H1 (cell line): ENCODE data around the gene BRAP. TPM values are rescaled to one million over a fixed set of nuclear protein-coding genes. Genes with fewer than 3 reads are reported as not detected.

Experiments used
- CTCF ChIA-PET: fragments of 300-600 bp; sonication (Branson Sonifier 250); formaldehyde crosslinking; loops from one replicate; lab custom pipeline; 2021; ENCODE audit not compliant: partially characterized antibody; lab: Charles Lee
- POLR2A ChIA-PET: fragments of 300-600 bp; sonication (Branson Sonifier 250); formaldehyde crosslinking; loops from one replicate; lab custom pipeline; 2021; ENCODE audit warnings: inconsistent platforms; ENCODE audit not compliant: partially characterized antibody; lab: Charles Lee
- DNase-seq, 2 experiments: peaks; one replicate each; pipeline versions ENCODE4 v3.0.0 to v3.0.0-alpha.2; 2010 to 2022; ENCODE audit warnings: low spot score in 2 of 2, low read depth in 1 of 2, mixed read lengths in 1 of 2
- FAIRE-seq: peaks from 2 replicates; lab custom pipeline; 2011; peaks lifted over from hg19 to GRCh38; lab: Jason Lieb, UNC
- H2AFZ ChIP-seq: 2 replicates; pipeline ENCODE4 v1.8.1; 2012; ENCODE audit warnings: low read length, inconsistent platforms
- H2AK5ac ChIP-seq: 2 replicates; pipeline ENCODE4 v1.6.1; 2013; ENCODE audit warnings: low read depth, low read length
- H2BK120ac ChIP-seq: replicated peaks from 2 replicates; pipeline ENCODE3; 2013; ENCODE audit warnings: low read depth, low read length, inconsistent platforms
- H2BK12ac ChIP-seq: 2 replicates; pipeline ENCODE4 v1.6.1; 2013; ENCODE audit warnings: low read depth, low read length
- H2BK15ac ChIP-seq: 2 replicates; pipeline ENCODE4 v1.6.1; 2013; ENCODE audit warnings: low read length
- H2BK20ac ChIP-seq: 2 replicates; pipeline ENCODE4 v1.6.1; 2013; ENCODE audit warnings: low read length
- H2BK5ac ChIP-seq: 2 replicates; pipeline ENCODE4 v1.6.1; 2013; ENCODE audit warnings: low read depth, low read length
- H3K14ac ChIP-seq: 2 replicates; pipeline ENCODE4 v1.6.1; 2013; ENCODE audit warnings: inconsistent platforms; ENCODE audit not compliant: insufficient read length
- H3K18ac ChIP-seq: 2 replicates; pipeline ENCODE4 v1.6.1; 2013; ENCODE audit warnings: low read length; ENCODE audit errors: extremely low read depth
- H3K23ac ChIP-seq: 2 replicates; pipeline ENCODE4 v1.6.1; 2013; ENCODE audit warnings: inconsistent platforms; ENCODE audit not compliant: insufficient read length
- H3K23me2 ChIP-seq: 2 replicates; pipeline ENCODE4 v1.6.1; 2013; ENCODE audit warnings: low read depth, low read length
- H3K27ac ChIP-seq: 2 replicates; pipeline ENCODE4 v1.6.1; 2011; ENCODE audit warnings: low read depth, low read length, inconsistent platforms
- H3K27me3 ChIP-seq, 4 experiments: replicated peaks in 1 of 4; 1 replicate in 1 of 4; 2 replicates in 3 of 4; pipeline versions ENCODE4 v1.6.1 to v1.8.1; 2011 to 2013; ENCODE audit warnings: low read length in 3 of 4, mild to moderate bottlenecking in 3 of 4, inconsistent platforms in 2 of 4, mixed read lengths in 2 of 4, moderate library complexity in 1 of 4; ENCODE audit not compliant: control insufficient read depth in 3 of 4, insufficient read depth in 3 of 4; ENCODE audit errors: extremely low read depth in 1 of 4
- H3K36me3 ChIP-seq, 4 experiments: 2 replicates each; pipeline versions ENCODE4 v1.6.1 to v1.8.1; 2011 to 2013; ENCODE audit warnings: mild to moderate bottlenecking in 4 of 4, low read length in 3 of 4, moderate library complexity in 2 of 4, control low read depth in 1 of 4, inconsistent platforms in 1 of 4; ENCODE audit not compliant: insufficient read depth in 4 of 4, control insufficient read depth in 2 of 4
- H3K4ac ChIP-seq: replicated peaks from 2 replicates; pipeline ENCODE3; 2013; ENCODE audit warnings: low read length, low read depth, mixed read lengths, inconsistent platforms; ENCODE audit not compliant: insufficient read length
- H3K4me1 ChIP-seq, 4 experiments: replicated peaks in 1 of 4; 1 replicate in 1 of 4; 2 replicates in 3 of 4; pipeline versions ENCODE4 v1.6.1 to v1.8.1; 2011 to 2013; ENCODE audit warnings: low read length in 3 of 4, inconsistent platforms in 2 of 4, mixed read lengths in 1 of 4; ENCODE audit not compliant: insufficient read depth in 4 of 4, control insufficient read depth in 3 of 4
- H3K4me2 ChIP-seq, 2 experiments: 2 replicates each; pipeline versions ENCODE4 v1.6.1 to v1.8.1; 2011 to 2013; ENCODE audit warnings: low read depth in 2 of 2, low read length in 2 of 2, control low read depth in 1 of 2, inconsistent platforms in 1 of 2, mild to moderate bottlenecking in 1 of 2; ENCODE audit not compliant: insufficient read depth in 1 of 2
- H3K4me3 ChIP-seq, 4 experiments: fragments of 200-600, 300-600 bp in 1 of 4; sonication (generic), shearing (Covaris generic), sonication (Bioruptor Twin) in 1 of 4; 2 replicates each; pipeline versions ENCODE4 v1.5.1 to v1.8.1; 2011 to 2016; ENCODE audit warnings: low read length in 4 of 4, low read depth in 3 of 4, control low read depth in 2 of 4, inconsistent platforms in 2 of 4, mild to moderate bottlenecking in 2 of 4, mixed read lengths in 1 of 4, moderate library complexity in 1 of 4; ENCODE audit not compliant: insufficient read depth in 2 of 4; ENCODE audit errors: extremely low read depth in 1 of 4
- H3K56ac ChIP-seq: replicated peaks from 2 replicates; pipeline ENCODE3; 2013; ENCODE audit warnings: low read depth, mild to moderate bottlenecking, mixed read lengths, low read length, inconsistent platforms; ENCODE audit not compliant: insufficient read length
- H3K79me1 ChIP-seq: 2 replicates; pipeline ENCODE4 v1.6.1; 2013; ENCODE audit warnings: low read depth, low read length, control low read depth
- H3K79me2 ChIP-seq, 2 experiments: 2 replicates each; pipeline versions ENCODE4 v1.6.1 to v1.8.1; 2012 to 2013; ENCODE audit warnings: low read length in 2 of 2, mild to moderate bottlenecking in 2 of 2, inconsistent platforms in 1 of 2; ENCODE audit not compliant: insufficient read depth in 2 of 2, control insufficient read depth in 1 of 2
- H3K9ac ChIP-seq, 4 experiments: replicated peaks in 1 of 4; 1 replicate in 1 of 4; 2 replicates in 3 of 4; pipeline versions ENCODE4 v1.6.1 to v1.8.1; 2011 to 2013; ENCODE audit warnings: low read depth in 3 of 4, low read length in 3 of 4, control low read depth in 2 of 4, mild to moderate bottlenecking in 2 of 4, moderate library complexity in 2 of 4, inconsistent platforms in 1 of 4; ENCODE audit errors: extremely low read depth in 1 of 4
- H3K9me3 ChIP-seq, 2 experiments: 2 replicates each; pipeline versions ENCODE4 v1.6.1 to v1.8.1; 2012 to 2013; ENCODE audit warnings: mild to moderate bottlenecking in 2 of 2, moderate library complexity in 2 of 2, control low read depth in 1 of 2, inconsistent platforms in 1 of 2, low read depth in 1 of 2, low read length in 1 of 2, mixed read lengths in 1 of 2; ENCODE audit not compliant: insufficient read depth in 2 of 2
- H4K20me1 ChIP-seq, 2 experiments: replicated peaks in 1 of 2; 2 replicates each; pipeline versions ENCODE3 to v1.8.1; 2011 to 2013; ENCODE audit warnings: inconsistent platforms in 2 of 2, low read length in 2 of 2, mild to moderate bottlenecking in 1 of 2; ENCODE audit not compliant: insufficient read depth in 2 of 2, control insufficient read depth in 1 of 2
- H4K5ac ChIP-seq: 2 replicates; pipeline ENCODE4 v1.6.1; 2013; ENCODE audit warnings: low read length, low read depth, mixed read lengths, inconsistent platforms; ENCODE audit not compliant: insufficient read length
- H4K8ac ChIP-seq: 2 replicates; pipeline ENCODE4 v1.8.0; 2013; ENCODE audit warnings: mild to moderate bottlenecking, moderate library complexity, low read length, inconsistent platforms; ENCODE audit not compliant: insufficient read depth; ENCODE audit errors: extremely low read depth
- H4K91ac ChIP-seq: replicated peaks from 2 replicates; pipeline ENCODE3; 2013; ENCODE audit warnings: low read length, mixed read lengths, inconsistent platforms; ENCODE audit not compliant: insufficient read length
- ASH2L ChIP-seq: fragments of 200-600, 300-600 bp; sonication (generic); IDR thresholded peaks from one replicate; pipeline ENCODE4 v1.7.1; 2017; ENCODE audit warnings: low read length
- CHD1 ChIP-seq: IDR thresholded peaks from 2 replicates; pipeline ENCODE4 v1.6.1; 2012; ENCODE audit warnings: low read depth, low read length, improper control_type of control experiment
- GTF2F1 ChIP-seq: IDR thresholded peaks from 2 replicates; pipeline ENCODE4 v1.6.1; 2012; ENCODE audit warnings: low read depth, low read length, improper control_type of control experiment, borderline replicate concordance
- KDM1A ChIP-seq: fragments of 200-600, 300-600 bp; sonication (generic); IDR thresholded peaks from 2 replicates; pipeline ENCODE4 v1.7.1; 2016; ENCODE audit warnings: mild to moderate bottlenecking, low read length, borderline replicate concordance
- KDM5A ChIP-seq: fragments of 200-600 bp; IDR thresholded peaks from 2 replicates; pipeline ENCODE4 v1.7.1; 2012; ENCODE audit warnings: mild to moderate bottlenecking, low read length, inconsistent platforms, mixed read lengths
- PHF8 ChIP-seq: fragments of 200-600 bp; sonication (generic); conservative IDR thresholded peaks from 2 replicates; pipeline ENCODE4 v1.7.1; 2012; ENCODE audit warnings: low read depth, mild to moderate bottlenecking, inconsistent platforms, low read length, moderate library complexity
- POU5F1 ChIP-seq: IDR thresholded peaks from 2 replicates; pipeline ENCODE4 v1.6.1; 2011; ENCODE audit warnings: low read depth, mild to moderate bottlenecking, low read length, moderate library complexity
- RXRA ChIP-seq: IDR thresholded peaks from 2 replicates; pipeline ENCODE4 v1.6.1; 2011; ENCODE audit warnings: low read depth, mild to moderate bottlenecking, low read length, moderate library complexity; ENCODE audit not compliant: insufficient read depth
- SAP30 ChIP-seq: fragments of 300-600 bp; sonication (generic); IDR thresholded peaks from 2 replicates; pipeline ENCODE4 v1.7.1; 2012; ENCODE audit warnings: low read length, moderate library complexity, mild to moderate bottlenecking, inconsistent platforms; ENCODE audit not compliant: insufficient read depth, insufficient replicate concordance
- SP1 ChIP-seq: IDR thresholded peaks from 2 replicates; pipeline ENCODE4 v1.6.1; 2011; ENCODE audit warnings: low read depth, low read length
- SP4 ChIP-seq: IDR thresholded peaks from 2 replicates; pipeline ENCODE4 v1.6.1; 2012; ENCODE audit warnings: low read length, inconsistent platforms
- TCF12 ChIP-seq: IDR thresholded peaks from 2 replicates; pipeline ENCODE4 v1.6.1; 2011; ENCODE audit warnings: low read depth, mild to moderate bottlenecking, low read length
- TEAD4 ChIP-seq: IDR thresholded peaks from 2 replicates; pipeline ENCODE4 v1.6.1; 2012; ENCODE audit warnings: low read depth, low read length, inconsistent platforms, mixed read lengths
- WGBS, 2 experiments: shearing (Covaris generic) in 1 of 2; methylation state at CpG; one replicate each; pipeline versions ENCODE4 v1.1.6 to v1.1.7; 2013 to 2015; ENCODE audit warnings: low lambda C conversion rate in 2 of 2, mixed read lengths in 2 of 2, inconsistent platforms in 1 of 2, low coverage in 1 of 2, missing lambda C conversion rate in 1 of 2; ENCODE audit not compliant: insufficient replicate concordance in 2 of 2, insufficient coverage in 1 of 2, insufficient read length in 1 of 2; ENCODE audit errors: extremely low coverage in 1 of 2, missing lambda C conversion rate in 1 of 2; 5-methylcytosine and 5-hydroxymethylcytosine counted together
- polyA plus RNA-seq, 7 experiments: library from polyadenylated mRNA; depleted of rRNA in 3 of 7; stranded (reverse) in 5 of 7; unstranded in 2 of 7; fragments of >200 nt in 5 of 7; fragments of 200-250 nt in 2 of 7; gene quantifications; 1 replicate in 5 of 7; 2 replicates in 1 of 7; 4 replicates in 1 of 7; pipeline versions ENCODE4 v1.2.1 to v1.2.3, GENCODE V29; 2011 to 2013; ENCODE audit warnings: missing spikeins in 2 of 7, mixed read lengths in 2 of 7
- total RNA-seq: library from RNA; stranded (reverse); fragmentation: NEBNext Ultra II Directional; extraction: Animal tissue kit (Norgen Biotek cat#: 25700); gene quantifications from 2 replicates; pipeline ENCODE4 v1.2.1, GENCODE V29; 2021

Gene BRAP
- total and polyA plus RNA-seq, 2 of the 8 experiments (the other 6 are each of a cell fraction or from before 2014, with no cell fraction given): 12.8 to 22.2 TPM

DNA sequence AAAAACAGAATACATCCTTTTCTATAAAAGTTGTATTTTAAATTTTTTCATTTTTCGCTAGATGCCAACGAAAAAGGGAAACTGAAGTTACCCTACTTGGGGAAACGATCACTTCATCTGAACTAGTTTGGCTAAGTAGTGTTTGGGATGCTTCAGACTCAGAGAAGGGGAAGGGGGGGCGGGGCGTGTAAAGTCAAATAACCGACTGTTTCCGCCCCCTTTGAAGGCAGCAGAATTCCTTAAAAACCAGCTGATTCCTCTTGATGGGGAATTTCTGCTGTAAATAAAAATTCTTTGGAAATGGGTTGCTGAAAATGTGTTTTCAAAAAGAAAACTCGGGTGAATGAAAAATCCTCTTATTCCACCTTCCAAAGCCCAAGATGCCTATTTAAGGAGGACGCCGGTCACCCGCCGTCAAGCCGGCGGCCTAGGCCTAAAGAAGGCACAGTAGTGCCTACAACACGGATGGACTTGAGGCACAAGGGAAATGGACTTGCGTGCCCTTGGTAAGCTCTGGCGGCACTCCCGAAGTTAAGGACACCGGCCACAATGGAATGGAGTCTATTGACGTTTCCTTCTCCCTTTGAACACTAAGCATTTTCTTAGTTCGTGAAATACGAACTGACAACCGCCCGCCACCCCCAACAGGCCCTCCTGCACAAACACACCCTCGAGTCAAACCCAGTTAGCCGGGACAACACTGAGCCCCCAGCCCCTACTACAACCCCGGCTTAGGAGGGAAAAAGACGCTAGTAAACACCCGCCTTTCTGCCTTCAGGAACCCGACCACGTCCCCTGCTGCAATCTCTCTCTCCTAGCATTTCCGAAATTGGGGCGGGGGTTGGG, 88.5 kb downstream of the BRAP start:
- ChIA-PET POLR2A (interaction anchor here (0.8 to 1.6 kb wide), 4 partner anchors 10 to 184 kb away, joined by 3 to 7 read pairs (median 3); no protein-coding TSS in a partner anchor), CTCF (no interaction called here)
- no peak overlapping the region for H2AFZ ChIP-seq
- TF ChIP-seq PHF8: 0 out of 2 replicates have a peak, but pooled peaks have one; percentile 27
- no peak for TF ChIP-seq SP4
- no peak for TF ChIP-seq KDM1A
- peak; percentile 72 for TF ChIP-seq SAP30
- no peak for TF ChIP-seq RXRA
- no peak for TF ChIP-seq GTF2F1
- no peak for TF ChIP-seq CHD1
- TF ChIP-seq KDM5A: no peak
- TF ChIP-seq POU5F1: no peak
- TF ChIP-seq TCF12: no peak
- no peak for TF ChIP-seq TEAD4
- peak; percentile 55 for TF ChIP-seq SP1
- TF ChIP-seq ASH2L: peak; percentile 19

More for the DNA sequence above, 88.5 kb downstream of the BRAP start:
- Histone ChIP-seq H3K4me3 (peak overlapping the region; percentile 89 to 94 (median 90)), H4K91ac (no peak overlapping the region), H3K4ac (no peak overlapping the region), H3K23me2 (peaks cover 15% of the 10 kb centered on the region), H2BK5ac (peak overlapping the region; percentile 75; the same call in 1 of the 2 replicates), H3K36me3 (no peaks in the 10 kb centered on the region), H3K27me3 (no peaks in the 10 kb centered on the region), H4K5ac (no peak overlapping the region), H2BK15ac (no peak overlapping the region), H3K9me3 (no peaks in the 10 kb centered on the region), H4K20me1 (peaks cover 0 to 20% of the 10 kb centered on the region in 2 experiments), H2AK5ac (no peak overlapping the region), H2BK20ac (no peak overlapping the region), H3K27ac (no peak overlapping the region), H3K56ac (no peak overlapping the region), H3K18ac (0 out of 2 replicates have a peak overlapping the region, but pooled peaks have one; percentile 4), H3K23ac (no peak overlapping the region), H3K14ac (no peak overlapping the region), H2BK12ac (no peak overlapping the region), H3K4me1 (peaks cover 0 to 6% (median 1%) of the 10 kb centered on the region in 4 experiments; a peak in 4 of 7 replicates), H3K79me2 (peaks cover 4 to 62% of the 10 kb centered on the region in 2 experiments), H4K8ac (no peak overlapping the region), H3K4me2 (peak overlapping the region; percentile 91 to 96), H2BK120ac (no peak overlapping the region), H3K79me1 (no peaks in the 10 kb centered on the region), H3K9ac (peak overlapping the region in 3 of 4 experiments; percentile 51 to 65 (median 53); a peak in 6 of 7 replicates)
- FAIRE-seq (no peak), DNase-seq (peak in 1 of 2 experiments; percentile 63)
- 7% methylated on average over 30 of the region's 33 CpGs; no CpG with 5 or more reads in 1 of the 2 experiments for WGBS, 2 experiments
